ENCODE results near the gene GSTA3.

DNA sequence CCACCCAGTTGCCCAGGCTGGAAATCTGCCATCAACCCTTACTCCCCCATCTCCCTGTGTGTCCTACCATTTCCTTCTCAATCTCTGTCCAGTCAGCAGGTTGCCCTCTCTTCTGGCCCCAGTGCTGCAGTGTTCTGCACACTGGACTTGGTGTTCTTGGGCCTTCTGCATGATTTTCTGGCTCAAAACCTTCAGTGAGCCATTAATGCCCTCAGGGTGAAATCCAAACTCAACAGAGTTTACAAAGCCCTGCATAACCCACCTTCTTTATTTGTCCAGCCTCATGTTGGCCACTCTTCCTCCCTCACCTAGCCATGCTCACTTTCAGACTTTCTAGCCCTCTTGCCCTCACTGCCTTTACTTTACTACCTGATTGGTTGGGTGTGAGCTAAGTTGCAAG is 5.0 kb upstream of the GSTA3 start:
- no peak for TF ChIP-seq POLR2AphosphoS5 (IDR thresholded peaks at IDR 0.05)
- TF ChIP-seq, protein P1, sequence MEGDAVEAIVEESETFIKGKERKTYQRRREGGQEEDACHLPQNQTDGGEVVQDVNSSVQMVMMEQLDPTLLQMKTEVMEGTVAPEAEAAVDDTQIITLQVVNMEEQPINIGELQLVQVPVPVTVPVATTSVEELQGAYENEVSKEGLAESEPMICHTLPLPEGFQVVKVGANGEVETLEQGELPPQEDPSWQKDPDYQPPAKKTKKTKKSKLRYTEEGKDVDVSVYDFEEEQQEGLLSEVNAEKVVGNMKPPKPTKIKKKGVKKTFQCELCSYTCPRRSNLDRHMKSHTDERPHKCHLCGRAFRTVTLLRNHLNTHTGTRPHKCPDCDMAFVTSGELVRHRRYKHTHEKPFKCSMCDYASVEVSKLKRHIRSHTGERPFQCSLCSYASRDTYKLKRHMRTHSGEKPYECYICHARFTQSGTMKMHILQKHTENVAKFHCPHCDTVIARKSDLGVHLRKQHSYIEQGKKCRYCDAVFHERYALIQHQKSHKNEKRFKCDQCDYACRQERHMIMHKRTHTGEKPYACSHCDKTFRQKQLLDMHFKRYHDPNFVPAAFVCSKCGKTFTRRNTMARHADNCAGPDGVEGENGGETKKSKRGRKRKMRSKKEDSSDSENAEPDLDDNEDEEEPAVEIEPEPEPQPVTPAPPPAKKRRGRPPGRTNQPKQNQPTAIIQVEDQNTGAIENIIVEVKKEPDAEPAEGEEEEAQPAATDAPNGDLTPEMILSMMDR (IDR thresholded peaks at IDR 0.05) = no peak

Measured in sigmoid colon (tissue), 4 donors.